PC-9 (cell line): ENCODE results near the gene ARHGAP8. TPM values are rescaled to one million over a fixed set of nuclear protein-coding genes. Genes with fewer than 3 reads are reported as not detected.

Experiments used
- BruUV-seq: library from RNA; stranded (reverse); fragments of 400-500 nt; replicated peaks from 2 replicates; lab custom pipeline; 2021; lab: Mats Ljungman, UMichigan
- CTCF ChIA-PET: fragments of 300-600 bp; sonication (Branson Sonifier 250); formaldehyde crosslinking; loops from one replicate; lab custom pipeline; 2022; ENCODE audit warnings: antibody characterized with exemption; lab: Charles Lee
- POLR2A ChIA-PET: fragments of 300-600 bp; sonication (Branson Sonifier 250); formaldehyde crosslinking; loops from one replicate; lab custom pipeline; 2022; ENCODE audit warnings: antibody characterized with exemption; ENCODE audit not compliant: unreplicated experiment; lab: Charles Lee
- DNase-seq, 2 experiments: peaks; one replicate each; pipeline versions ENCODE4 v3.0.0 to v3.0.0-alpha.2; 2015 to 2022; ENCODE audit warnings: mixed read lengths in 1 of 2
- H2AFZ ChIP-seq: fragments of 200-600 bp; sonication (generic); 2 replicates; pipeline ENCODE4 v1.8.1; 2017; ENCODE audit warnings: antibody characterized with exemption
- H3F3A ChIP-seq: fragments of 200-600 bp; sonication (generic); 2 replicates; pipeline ENCODE4 v1.8.1; 2017; ENCODE audit warnings: antibody characterized with exemption, mild to moderate bottlenecking, low read depth; ENCODE audit not compliant: insufficient read depth
- H3K27ac ChIP-seq: fragments of 200-600 bp; sonication (generic); 2 replicates; pipeline ENCODE4 v1.6.1; 2016; ENCODE audit warnings: mixed run types
- H3K27me3 ChIP-seq: fragments of 200-600 bp; sonication (generic); 2 replicates; pipeline ENCODE4 v1.6.1; 2016; ENCODE audit warnings: low read depth, mixed run types; ENCODE audit not compliant: insufficient read depth
- H3K36me3 ChIP-seq: fragments of 200-600 bp; sonication (generic); 2 replicates; pipeline ENCODE4 v1.6.1; 2016; ENCODE audit warnings: low read depth, mixed run types
- H3K4me1 ChIP-seq: fragments of 200-600 bp; sonication (generic); replicated peaks from 2 replicates; pipeline ENCODE4 v1.6.1; 2016; ENCODE audit warnings: mixed run types; ENCODE audit not compliant: insufficient read depth
- H3K4me2 ChIP-seq: fragments of 200-600 bp; sonication (generic); 2 replicates; pipeline ENCODE4 v1.6.1; 2017; ENCODE audit warnings: mixed run types
- H3K4me3 ChIP-seq: fragments of 200-600 bp; sonication (generic); 2 replicates; pipeline ENCODE4 v1.6.1; 2016; ENCODE audit warnings: mixed run types
- H3K79me2 ChIP-seq: fragments of 200-600 bp; sonication (generic); 2 replicates; pipeline ENCODE4 v1.6.1; 2017; ENCODE audit warnings: low read depth, mixed run types
- H3K9me2 ChIP-seq: fragments of 200-600 bp; sonication (generic); 2 replicates; pipeline ENCODE4 v1.8.1; 2017; ENCODE audit warnings: mild to moderate bottlenecking; ENCODE audit not compliant: insufficient read depth
- H3K9me3 ChIP-seq: fragments of 200-600 bp; sonication (generic); 2 replicates; pipeline ENCODE4 v1.8.1; 2016; ENCODE audit warnings: low read depth; ENCODE audit not compliant: insufficient read depth
- H4K20me1 ChIP-seq: fragments of 200-600 bp; sonication (generic); 2 replicates; pipeline ENCODE4 v1.8.1; 2017; ENCODE audit not compliant: insufficient read depth
- CTCF ChIP-seq: fragments of 200-600 bp; sonication (generic); conservative IDR thresholded peaks from 2 replicates; pipeline ENCODE4 v1.6.1; 2017; ENCODE audit warnings: mixed run types, antibody characterized with exemption, mild to moderate bottlenecking, moderate library complexity
- EZH2 ChIP-seq: fragments of 200-600 bp; sonication (generic); IDR thresholded peaks from 2 replicates; pipeline ENCODE4 v1.8.0; 2017; ENCODE audit warnings: antibody characterized with exemption, low read depth
- intact Hi-C: fragments of 100-400 bp; cut with micrococcal nuclease; formaldehyde crosslinking; loops from one replicate; pipeline ENCODE4 v1.10.0; 2022; ENCODE audit not compliant: unreplicated experiment
- total RNA-seq: library from RNA; stranded (reverse); gene quantifications from 2 replicates; pipeline ENCODE4 v1.2.3, GENCODE V29; 2021

Gene ARHGAP8
- total RNA-seq, 1 experiment from 2014 or later = 114 TPM

DNA sequence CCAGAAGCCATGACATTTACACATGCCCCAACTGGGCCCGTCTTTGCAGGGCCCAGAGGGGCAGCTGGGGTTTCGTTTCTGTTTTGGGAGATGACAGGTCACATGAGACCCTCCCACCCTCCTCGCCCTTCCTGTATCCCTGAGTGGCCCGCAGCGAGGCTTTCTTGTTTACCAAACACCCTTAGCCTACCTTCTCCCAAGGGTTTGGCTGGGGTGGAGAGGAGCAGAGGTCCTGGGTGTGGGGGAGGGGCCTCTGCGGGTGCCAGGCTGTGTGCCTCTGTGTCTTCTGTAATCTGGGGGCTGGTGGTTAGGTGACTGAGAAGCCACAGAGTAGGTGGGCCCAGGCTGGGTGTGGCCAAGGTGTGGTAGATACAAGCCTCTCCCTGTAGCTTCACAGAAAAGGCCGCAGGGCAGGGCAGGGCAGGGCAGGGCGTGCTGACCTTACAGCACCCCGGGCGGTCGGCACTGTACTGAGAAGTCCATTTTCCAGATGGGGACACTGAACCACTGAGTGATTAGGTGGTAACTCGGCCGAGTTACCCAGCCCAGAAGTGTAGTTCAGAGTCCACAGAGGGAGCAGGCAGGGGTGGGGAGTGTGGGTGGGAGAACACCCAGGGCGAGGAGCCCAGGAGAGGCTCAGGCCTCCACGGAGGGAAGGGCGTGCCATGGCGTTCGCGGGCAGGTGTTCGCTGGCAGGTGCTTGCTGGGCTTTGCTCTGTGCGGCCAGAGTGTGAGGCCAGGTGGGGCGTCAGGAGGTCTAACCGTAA is 41.7 kb upstream of the ARHGAP8 start:
- ChIA-PET POLR2A (interaction anchor here (0.6 kb wide), 2 partner anchors 30 to 827 kb away, joined by 3 to 6 read pairs; no protein-coding TSS in a partner anchor), CTCF (no interaction called here)
- Histone ChIP-seq H3K9me3 (no peaks in the 10 kb centered on the region), H3K4me2 (no peak overlapping the region), H4K20me1 (peaks cover 13% of the 10 kb centered on the region), H3K27ac (no peak overlapping the region), H3K9me2 (no peaks in the 10 kb centered on the region), H3K79me2 (no peaks in the 10 kb centered on the region), H3K4me3 (no peak overlapping the region), H3K36me3 (no peaks in the 10 kb centered on the region), H3K4me1 (no peaks in the 10 kb centered on the region; the same call in 1 of the 2 replicates), H3F3A (no peaks in the 10 kb centered on the region), H2AFZ (no peak overlapping the region), H3K27me3 (no peaks in the 10 kb centered on the region)
- BruUV-seq = no TSS peak
- intact Hi-C loops = no loop called here
- no peak for TF ChIP-seq EZH2
- peak in 1 of 2 experiments; percentile 68 for DNase-seq

- CTCF ChIA-PET = no interaction called here
- POLR2A ChIA-PET = interaction anchor here (0.6 kb wide), 2 partner anchors 30 to 827 kb away, joined by 3 to 6 read pairs; no protein-coding TSS in a partner anchor
These were observed 41.2 kb upstream of the ARHGAP8 start for GRCh38 chr22:44711241-44711560.

GRCh38 chr22:44711690-44712555 is 40.5 kb upstream of the ARHGAP8 start:
- ChIA-PET CTCF (no interaction called here), POLR2A (interaction anchor here (0.6 kb wide), 3 partner anchors 27 to 826 kb away, joined by 3 to 6 read pairs (median 3); no protein-coding TSS in a partner anchor)
- H3K27ac ChIP-seq = no peak overlapping the region
- no TSS peak for BruUV-seq
- H3K36me3 ChIP-seq = no peaks in the 10 kb centered on the region
- H3F3A ChIP-seq = no peaks in the 10 kb centered on the region
- DNase-seq = no peak
- no peaks in the 10 kb centered on the region for H3K27me3 ChIP-seq
- H3K9me2 ChIP-seq = no peaks in the 10 kb centered on the region
- TF ChIP-seq CTCF = no peak
- TF ChIP-seq EZH2 = no peak
- no peaks in the 10 kb centered on the region for H3K9me3 ChIP-seq
- H3K4me1 ChIP-seq = no peaks in the 10 kb centered on the region; the same call in 1 of the 2 replicates
- H4K20me1 ChIP-seq = peaks cover 12% of the 10 kb centered on the region
- H3K79me2 ChIP-seq = no peaks in the 10 kb centered on the region
- H3K4me2 ChIP-seq = no peak overlapping the region
- intact Hi-C loops = no loop called here
- no peak overlapping the region for H2AFZ ChIP-seq
- no peak overlapping the region for H3K4me3 ChIP-seq

More at GRCh38 chr22:44711241-44711560, 41.2 kb upstream of the ARHGAP8 start:
- H3K36me3 ChIP-seq = no peaks in the 10 kb centered on the region
- peaks cover 13% of the 10 kb centered on the region for H4K20me1 ChIP-seq
- H3F3A ChIP-seq = no peaks in the 10 kb centered on the region
- no peaks in the 10 kb centered on the region; the same call in 1 of the 2 replicates for H3K4me1 ChIP-seq
- TF ChIP-seq CTCF (no peak), EZH2 (no peak)
- no peak overlapping the region for H3K4me2 ChIP-seq
- no TSS peak for BruUV-seq
- no peak overlapping the region for H3K4me3 ChIP-seq
- no peaks in the 10 kb centered on the region for H3K79me2 ChIP-seq
- DNase-seq = no peak
- H2AFZ ChIP-seq = no peak overlapping the region
- no peak overlapping the region for H3K27ac ChIP-seq
- no peaks in the 10 kb centered on the region for H3K9me3 ChIP-seq
- no peaks in the 10 kb centered on the region for H3K27me3 ChIP-seq
- H3K9me2 ChIP-seq = no peaks in the 10 kb centered on the region
- intact Hi-C loops = no loop called here
